ELR (cell line): ENCODE results near the gene TXNDC11.
A peak's percentile ranks its signal among the peaks of the same experiment; 100 is the strongest.

ENCODE experiments used
- DNase-seq: peaks from one replicate; pipeline ENCODE4 v3.0.0-alpha.2; 2015; ENCODE audit warnings: low read depth

TXNDC11 gene

DNA sequence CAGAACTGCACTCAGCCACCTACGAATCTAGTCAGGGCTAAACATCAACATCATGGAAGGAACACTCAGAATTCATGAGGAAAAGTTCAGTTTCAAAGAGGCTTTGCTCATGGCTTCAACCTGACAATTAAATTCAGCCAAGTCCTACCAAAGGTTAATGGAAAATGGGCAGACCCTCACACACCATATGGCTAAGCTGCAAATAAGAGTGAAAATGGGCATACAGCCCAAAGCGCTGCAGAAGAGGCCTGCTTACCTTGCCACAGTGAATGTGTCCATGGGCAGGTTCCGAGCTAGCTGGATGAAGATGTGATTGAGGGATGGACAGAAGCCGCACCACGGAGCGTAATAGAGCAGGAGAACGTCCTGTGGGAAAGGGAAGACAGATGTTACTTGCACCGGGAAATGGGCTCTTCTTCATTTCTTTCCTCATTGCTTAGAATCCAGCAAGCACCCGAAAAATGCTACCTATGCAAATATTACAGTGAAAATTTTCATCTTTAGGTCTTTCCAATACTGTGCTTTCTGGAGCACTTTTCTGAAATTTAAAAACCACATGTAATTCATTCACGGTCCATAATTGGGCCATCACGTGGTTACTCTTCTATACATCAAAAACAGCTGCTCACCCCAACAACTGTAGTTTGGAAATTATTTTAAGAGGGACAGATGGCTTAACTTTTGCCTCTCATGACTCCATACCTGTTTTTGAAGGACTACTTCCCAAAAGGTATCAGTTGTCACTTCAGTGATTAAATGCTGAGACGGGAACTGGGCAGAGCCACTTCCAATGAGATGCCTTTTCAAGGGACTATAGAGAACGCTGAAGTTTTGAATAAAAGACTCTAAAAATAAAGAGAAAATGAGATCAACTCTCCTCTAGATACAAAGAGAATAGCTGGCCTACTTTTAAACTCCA lies 54.8 kb downstream of the TXNDC11 start:
- no peak for DNase-seq

DNA sequence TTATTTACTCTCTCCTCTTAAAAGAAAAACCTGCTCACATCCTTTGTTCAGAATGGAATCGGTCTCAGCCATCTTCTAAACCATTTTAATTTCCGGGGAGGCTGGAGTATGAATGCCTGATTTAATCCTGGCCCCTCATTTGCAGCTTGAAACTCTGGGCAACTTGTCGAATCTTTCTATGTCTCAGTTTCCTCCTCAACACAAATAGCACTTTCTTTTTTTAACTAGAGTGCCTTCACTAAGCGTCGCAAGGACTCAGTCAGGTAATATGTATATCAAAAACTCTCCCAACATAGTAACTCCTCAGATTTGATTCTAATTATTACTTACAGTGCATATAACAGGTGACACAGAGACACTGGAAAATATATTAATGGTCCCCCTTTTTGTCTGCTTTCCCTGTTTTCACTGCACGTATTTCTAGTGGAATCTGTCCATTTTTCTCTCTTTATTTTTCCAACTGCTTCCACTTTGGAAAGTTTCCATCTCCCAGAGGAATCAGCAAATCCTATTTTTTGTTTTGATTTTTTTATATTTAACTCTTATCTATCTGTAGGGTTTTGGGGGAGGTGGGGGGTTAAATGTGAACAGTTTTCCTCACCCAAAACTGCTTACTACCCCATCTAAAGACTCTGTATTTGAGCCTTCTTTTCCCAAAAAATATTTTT lies 55.8 kb downstream of the TXNDC11 start:
- DNase-seq: no peak

DNA sequence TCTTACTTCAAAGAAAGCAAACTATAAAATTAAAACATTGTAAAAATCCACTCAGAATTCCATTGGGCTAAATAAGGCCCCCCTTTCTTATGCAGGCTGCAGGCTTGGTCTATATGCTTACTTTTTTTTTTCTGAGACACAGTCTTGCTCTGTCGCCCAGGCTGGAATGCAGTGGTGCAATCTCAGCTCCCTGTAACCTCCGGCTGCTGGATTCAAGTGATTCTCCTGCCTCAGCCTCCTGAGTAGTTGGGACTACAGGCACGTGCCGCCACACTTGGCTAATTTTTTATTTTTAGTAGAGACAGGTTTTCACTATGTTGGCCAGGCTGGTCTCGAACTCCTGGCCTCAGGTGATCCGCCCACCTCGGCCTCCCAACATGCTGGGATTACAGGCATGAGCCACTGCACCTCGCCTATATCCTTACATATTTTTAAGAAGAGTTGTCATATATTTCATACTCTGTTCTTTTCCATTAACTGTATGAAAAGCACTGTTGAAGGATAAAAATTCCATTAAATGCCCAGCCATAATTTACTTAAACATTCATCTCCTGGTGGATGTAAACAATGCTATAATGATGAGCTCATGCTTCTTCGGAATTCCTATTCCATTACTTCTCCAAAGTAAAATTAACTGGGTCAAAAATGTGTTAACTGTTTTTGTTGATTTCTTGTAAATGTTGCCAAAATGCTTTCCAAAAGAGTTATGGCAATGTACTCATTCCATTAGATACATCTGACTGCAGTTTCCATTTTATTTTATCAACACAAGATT lies 56.6 kb downstream of the TXNDC11 start:
- DNase-seq: peak; percentile 59

DNA sequence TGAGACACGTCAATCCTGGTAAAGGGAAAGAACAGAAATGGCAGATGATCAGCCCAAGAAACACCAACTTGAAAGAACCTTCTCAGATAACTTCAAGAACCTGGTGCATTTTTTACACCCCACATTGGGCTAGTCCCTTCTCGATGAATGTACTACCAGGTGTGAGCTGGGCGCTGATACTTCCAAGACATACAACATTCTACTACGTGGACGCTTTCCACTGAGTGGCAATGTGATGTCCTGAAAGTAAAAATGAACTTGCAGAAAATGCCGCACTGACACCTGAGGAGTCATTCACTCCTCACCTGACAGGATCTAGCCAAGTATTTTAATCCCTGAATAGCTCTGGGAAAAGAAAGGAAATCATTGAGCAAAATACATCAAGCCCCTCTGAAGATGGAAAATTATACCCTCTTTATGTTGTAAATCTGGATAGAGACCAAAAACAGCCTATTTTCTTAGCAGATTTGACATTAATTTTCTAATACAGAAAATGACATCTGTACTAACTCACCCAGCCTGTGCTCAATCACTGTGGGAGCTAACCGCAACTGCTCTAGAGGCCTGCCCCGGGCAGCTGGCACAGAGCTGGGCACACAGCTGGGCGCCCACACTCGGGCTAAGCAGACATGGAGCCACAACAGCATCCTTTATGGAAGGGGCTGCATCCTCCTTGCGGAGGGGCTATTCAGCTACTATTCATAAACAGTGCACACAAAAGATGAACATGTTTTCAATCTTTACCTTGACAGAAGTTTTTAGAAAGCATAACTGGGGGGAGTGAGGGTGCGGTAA lies 58.2 kb downstream of the TXNDC11 start:
- no peak for DNase-seq

DNA sequence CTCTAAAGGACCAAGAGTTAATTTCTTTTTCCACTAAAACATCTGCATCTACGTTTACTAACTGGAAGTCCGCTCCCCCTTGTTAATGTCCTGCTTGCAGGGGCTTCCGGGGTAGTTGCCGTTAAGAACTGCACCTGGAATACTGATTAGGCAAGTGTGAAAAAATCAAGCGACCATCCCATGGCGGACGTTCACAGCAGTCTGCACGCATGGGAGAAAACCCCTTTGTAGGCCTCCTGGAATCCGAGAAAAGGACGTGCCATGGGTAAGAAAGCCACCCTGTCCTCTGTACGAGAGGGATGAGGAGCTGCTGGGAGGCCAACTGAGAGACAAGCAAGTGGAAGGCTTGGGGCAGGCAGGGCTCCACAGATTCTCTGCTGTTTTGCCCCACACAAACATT lies 59.5 kb downstream of the TXNDC11 start:
- DNase-seq: no peak

DNA sequence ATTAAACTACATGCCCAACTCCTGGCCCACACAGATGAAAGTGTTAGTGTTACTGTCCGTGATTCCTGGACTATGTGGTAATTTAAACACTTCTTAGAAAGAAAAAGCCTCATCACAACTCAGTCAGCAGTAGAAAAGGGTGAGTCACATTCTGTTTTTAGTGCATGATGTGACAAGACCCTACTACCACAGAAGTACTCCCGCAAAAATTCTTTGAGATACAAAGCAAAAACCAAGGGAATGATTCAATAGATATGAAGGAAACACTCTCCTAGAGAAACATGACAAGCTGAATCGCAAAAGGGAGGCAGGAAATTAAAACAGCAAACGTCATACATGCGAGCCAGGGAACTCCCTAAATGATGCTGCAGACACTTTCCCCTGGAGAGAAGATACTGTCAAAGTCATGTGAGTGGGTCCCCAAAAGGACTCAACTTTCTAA lies 60.0 kb downstream of the TXNDC11 start:
- peak; percentile 89 for DNase-seq

DNA sequence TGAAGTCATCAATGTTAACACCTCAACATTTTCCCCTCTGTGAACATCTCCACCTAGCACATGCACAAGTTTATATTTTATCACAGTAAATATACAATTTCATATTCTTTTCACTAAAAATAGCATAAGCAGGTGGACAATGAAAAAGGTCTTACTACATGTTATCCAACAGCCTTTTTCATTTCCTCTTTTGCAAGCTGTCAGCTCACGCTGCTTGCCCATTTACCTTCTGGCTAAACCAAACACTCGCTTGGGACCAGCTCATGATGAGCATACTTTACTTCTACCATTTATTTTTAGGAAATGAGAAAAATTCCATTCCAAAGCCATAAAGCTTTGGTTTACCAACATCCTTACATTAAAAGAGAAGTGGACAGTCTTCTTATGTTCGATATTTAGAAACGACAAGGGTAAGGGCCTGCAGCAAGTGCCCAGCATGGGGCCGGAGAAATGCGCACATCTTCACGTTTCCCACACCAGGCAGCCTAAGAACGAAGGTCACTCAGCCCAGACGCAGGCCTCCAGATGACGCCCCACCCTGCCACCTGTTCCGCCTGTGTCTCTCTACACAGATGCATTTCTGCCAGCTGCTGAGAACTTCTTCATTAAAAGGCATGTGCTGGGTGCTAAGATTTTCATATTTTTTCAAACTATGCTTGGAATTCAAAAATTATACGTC lies 60.5 kb downstream of the TXNDC11 start:
- no peak for DNase-seq

DNA sequence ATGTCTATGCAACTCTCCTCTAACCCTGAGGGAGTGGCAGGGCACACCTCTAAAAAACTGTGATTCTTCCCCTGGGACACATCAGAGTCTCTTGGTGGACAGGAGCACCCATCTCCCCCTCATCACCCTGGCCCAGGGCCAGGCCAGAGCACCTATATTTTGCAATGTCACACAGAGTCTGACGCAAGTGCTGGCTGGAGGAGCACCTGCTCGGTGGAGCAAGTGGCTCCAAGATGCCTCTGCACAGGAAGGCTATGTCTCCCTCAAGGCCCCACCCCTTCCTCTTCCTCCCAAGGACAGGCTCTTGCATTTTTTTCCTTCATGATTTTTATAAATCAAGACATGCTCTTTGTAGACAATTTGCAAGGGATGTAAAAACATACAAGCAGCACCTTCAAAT lies 61.1 kb downstream of the TXNDC11 start:
- DNase-seq: no peak

DNA sequence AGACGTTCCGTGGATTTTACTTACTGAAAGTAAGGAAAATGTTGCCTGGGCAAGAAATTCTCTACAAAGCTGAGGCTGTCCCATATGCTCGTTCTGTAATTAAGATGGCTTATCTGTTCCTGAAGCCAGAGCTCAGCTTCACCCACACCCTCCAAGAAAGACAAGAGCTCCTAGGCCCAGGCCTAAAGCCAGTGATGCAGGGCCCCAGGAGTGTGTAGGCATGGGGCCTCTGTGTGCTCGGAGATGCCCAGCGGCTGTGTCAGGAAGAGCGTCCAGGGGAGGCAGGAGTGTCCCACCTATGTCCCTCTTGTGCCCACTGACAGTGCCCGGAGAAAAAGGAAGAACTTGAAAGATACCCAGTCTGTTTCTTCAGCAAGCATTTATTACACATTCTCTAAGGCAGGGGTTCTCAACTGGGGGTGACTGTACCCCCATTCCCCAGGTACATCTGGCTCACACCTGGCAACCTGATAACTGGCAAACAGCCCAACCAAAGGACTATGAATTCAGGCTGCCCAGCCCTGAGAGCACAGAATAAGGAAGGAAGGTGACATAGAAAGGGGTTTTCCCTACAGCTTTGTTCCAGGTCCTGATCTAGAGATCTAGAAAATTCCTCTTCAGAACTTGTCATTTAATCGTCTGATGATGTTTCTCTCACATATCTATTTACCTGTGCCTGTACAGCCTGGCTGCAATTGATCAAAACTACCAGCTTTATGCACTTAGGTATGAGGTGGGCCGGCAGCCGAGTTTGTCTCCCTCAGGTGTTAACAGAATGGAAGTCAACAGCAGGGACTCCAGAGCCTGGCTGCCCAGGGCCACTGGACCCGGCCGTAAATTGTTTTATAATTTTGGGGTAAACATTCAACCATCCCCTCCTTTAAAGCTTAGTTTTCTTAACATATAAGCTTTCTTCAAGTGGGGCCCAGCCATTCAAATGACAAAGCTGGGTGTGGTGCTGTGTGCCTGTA lies 62.4 kb downstream of the TXNDC11 start:
- DNase-seq: no peak

DNA sequence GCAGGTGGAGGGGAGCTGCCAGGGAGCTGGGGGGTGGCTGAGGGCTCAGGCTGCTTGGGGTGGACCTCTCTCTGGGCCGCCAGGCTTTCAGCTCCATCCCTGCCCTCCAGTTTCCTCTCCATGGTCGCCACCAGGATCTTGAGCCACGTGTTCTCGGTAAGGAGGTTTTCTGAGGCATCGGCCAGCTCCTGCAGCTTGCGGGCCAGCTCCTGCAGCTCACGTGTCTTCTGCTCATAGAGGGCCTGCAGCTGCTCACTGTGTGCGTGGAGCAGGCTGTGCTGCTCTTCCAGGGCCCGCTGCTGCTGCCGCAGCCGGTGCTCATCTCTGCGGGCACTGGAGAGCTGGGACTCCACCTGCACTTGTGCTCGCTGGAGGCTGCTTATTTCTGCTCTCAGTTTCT lies 63.4 kb downstream of the TXNDC11 start:
- no peak for DNase-seq

DNA sequence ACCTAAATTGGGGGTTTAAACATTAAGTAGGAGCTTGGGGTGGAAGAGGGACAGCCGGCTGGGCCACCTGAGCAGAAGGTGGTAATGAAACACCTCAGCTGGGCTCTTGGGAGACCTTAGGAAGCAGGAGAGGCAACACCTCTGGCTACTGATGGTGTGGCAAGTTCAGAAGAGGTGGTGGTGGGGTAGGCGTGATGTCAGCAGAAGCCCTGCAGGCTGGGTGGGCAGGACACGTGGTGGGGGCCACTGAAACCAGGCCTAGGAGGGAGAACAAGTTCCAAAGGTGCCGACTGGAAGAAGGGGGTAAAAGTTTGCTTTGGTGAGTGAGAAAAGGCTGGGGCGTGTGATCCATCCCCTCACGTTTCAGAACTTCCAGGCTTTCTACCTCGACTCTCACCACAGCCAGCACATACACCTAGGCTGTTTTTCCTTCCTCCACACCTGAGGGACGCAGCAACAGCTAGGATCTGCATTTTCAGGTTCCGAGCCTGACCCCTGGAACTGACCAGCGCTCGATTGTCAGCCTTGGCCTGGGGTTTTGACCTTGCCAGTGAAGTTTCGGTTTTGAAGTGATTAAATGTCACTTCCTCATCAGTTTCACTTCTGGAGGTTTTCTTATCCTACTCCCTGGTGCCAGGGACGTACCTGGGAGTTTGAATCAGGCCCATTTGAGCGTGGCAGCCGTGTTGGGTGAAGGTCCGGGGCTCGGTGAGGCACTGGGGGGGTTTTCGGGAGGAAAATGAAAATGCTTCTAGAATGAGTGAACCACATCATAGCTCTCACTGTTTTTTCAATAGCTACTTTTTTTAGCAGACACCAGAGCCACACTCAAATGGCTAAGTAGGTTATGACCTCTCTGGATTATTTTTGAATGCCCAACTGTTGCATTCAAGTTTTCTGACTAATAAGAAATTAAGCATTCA lies 64.4 kb downstream of the TXNDC11 start:
- no peak for DNase-seq

DNA sequence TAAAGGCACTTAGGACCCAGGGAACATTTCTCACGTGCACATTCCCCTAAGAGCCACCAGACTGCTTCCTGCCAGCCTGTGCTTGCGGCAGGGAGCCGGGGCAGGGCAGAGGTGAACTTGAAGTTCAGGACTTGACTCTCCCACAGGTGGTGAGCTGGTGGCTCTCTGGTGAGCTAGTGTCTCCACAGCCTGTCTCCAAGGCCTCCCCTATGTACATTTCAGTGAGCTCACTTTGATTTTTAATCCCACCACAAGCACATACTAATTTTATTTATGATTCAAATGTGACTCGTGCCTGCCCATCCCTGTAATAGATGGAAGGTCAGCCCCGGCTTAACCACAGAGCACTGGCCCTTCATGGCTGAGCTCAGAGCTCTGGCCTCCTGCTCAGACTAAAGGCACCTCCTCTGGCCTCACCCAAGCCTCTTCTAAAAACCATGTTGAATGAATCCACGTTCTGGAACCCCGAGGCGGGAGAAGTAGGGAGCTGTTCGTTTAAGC lies 65.2 kb downstream of the TXNDC11 start:
- peak; percentile 57 for DNase-seq

DNA sequence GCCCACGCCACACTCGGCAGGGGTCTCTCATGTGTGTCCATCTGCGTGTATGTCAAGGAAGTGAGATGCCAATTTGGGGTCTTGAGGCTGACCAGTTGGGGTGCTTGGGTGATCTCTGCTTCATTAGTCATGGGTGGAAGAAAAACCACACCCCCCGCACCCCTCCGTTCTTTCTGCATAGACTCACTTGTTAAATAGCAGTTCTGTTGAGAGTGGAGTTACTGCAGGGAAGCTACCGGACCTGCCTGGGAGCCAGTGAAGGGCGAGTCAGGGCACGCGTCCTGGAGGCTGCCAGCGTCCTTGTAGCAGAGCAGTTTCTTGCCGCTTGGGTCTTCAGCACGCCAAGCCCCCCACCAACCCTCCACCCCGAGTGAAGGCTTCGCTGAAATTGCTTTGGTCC lies 65.9 kb downstream of the TXNDC11 start:
- no peak for DNase-seq

DNA sequence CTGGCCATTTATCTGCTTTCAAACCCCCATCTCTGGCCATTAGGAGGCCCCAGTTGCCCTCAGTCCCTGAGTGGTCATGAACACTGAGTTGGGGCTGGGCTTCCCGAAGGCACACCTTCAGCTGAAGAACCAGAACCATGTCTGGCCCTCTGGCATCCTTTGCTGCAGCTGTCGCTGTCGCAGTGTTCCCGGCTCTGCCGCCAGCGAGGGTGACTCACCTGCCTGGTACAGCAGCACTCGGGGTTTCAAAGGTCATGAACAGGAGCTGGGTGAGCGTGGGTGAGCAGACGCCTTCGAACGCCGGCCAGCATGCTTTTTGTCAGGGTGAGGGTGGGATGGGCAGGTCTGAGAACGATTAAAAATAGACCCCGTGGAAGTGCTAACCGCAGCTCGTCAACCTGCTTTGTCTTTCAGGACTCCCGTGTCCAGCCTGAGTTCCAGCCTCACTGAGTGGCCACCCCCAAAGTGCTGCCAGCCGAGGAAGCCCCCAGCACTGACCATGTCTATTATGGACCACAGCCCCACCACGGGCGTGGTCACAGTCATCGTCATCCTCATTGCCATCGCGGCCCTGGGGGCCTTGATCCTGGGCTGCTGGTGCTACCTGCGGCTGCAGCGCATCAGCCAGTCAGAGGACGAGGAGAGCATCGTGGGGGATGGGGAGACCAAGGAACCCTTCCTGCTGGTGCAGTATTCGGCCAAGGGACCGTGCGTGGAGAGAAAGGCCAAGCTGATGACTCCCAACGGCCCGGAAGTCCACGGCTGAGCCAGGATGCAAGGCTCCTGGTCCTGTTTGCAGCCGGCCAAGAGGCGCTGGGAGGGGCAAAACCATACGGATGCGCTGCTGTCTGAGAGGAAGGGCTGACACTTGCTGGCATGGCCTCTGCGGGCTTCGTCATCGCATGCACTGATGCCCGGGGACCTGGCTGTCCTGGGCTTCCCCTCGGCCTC lies 66.8 kb downstream of the TXNDC11 start:
- peak; percentile 18 for DNase-seq

DNA sequence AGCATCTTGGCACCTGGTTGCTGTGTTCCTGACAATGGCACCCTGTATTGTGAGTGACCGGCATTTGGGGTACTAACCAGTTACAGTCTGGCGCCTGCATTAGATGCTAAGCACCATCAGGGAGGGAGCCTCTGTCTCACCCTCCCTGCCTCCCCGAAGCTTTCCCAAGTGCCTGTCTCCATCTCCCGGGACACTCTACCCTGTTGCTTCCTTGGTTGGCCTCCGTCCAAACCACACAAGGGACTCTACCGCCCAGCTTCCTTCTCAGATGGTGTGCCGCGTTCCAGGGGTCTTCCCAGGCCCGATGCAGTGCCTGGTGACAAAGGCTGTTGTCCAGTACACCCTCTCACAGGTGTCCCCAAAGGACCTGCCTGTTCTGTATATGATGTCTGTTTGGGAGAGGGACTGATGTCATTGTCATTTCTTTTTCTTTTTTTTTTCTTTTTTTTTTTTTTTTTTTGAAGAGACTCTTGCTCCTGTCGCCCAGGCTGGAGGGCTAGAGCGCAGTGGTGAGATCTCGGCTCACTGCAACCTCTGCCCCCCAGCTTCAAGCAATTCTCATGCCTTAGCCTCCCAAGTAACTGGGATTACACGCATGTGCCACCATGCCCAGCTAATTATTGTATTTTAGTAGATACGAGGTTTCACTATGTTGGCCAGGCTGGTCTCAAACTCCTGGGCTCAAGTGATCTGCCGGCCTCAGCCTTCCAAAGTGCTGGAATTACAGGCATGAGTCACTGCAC lies 67.7 kb downstream of the TXNDC11 start:
- DNase-seq: peak; percentile 41

DNA sequence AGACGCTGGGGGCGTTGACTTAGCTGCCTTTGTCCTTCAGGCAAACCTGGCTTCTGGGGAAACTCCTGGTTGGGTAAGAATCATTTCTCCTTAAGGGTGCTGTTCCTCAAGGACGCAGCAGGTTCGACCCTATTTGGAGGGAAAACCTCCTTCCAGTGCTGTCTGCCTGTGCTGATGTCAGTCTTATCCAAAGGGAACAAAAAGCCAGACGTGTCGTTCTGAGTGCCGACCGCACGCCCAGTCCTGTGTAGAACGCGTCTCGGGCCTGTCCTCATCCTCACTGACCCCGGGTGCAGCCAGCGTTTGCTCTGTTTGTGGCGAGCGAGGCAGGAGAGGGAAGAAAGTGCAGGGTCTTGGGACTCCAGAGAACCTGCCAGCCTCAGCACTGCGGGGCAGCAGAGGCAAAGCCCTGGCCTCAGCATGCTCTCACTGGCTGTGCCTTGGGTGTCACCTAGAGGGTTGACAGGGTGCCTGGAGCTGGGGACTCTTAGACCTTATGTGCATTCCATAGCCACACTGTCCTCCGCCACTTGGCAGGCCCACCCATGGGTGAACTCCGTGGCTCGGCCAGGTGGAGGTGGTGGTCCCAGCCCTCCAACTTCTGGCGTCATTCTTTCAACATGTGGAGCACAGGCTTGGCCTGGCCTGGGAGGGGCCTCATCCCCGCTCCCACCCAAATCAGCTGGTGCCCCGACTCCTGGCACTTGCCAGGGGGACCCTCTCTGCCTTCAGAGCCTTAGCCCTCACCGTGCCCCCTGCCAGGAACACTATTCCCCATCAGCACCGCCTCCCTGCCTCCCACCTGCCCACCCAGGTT lies 68.4 kb downstream of the TXNDC11 start:
- no peak for DNase-seq
